Suprapubic skin (tissue), 4 donors: ENCODE measurements around the gene SNRNP70. TPM values are rescaled to one million over a fixed set of nuclear protein-coding genes. Genes with fewer than 3 reads are reported as not detected.

ENCODE experiments used
- DNase-seq, 2 donors: peaks; one replicate each; pipeline ENCODE4 v3.0.0-alpha.2; 2019; ENCODE audit warnings: low spot score in 2 of 2
- H3K27ac ChIP-seq: fragments of 200-600 bp; sonication (generic); one replicate; pipeline ENCODE4 v1.5.1; 2019
- H3K27me3 ChIP-seq: fragments of 200-600 bp; sonication (generic); one replicate; pipeline ENCODE4 v1.5.1; 2019
- H3K36me3 ChIP-seq: fragments of 200-600 bp; sonication (generic); one replicate; pipeline ENCODE4 v1.5.1; 2019
- H3K4me1 ChIP-seq: fragments of 200-600 bp; sonication (generic); one replicate; pipeline ENCODE4 v1.5.1; 2019
- H3K4me3 ChIP-seq: fragments of 200-600 bp; sonication (generic); one replicate; pipeline ENCODE4 v1.5.1; 2019; ENCODE audit warnings: mild to moderate bottlenecking
- H3K9me3 ChIP-seq: fragments of 200-600 bp; sonication (generic); one replicate; pipeline ENCODE4 v1.5.1; 2019
- CTCF ChIP-seq, 2 donors: fragments of 200-600 bp in 1 of 2; fragments of 450-650 bp in 1 of 2; sonication (generic) in 1 of 2; IDR thresholded peaks; one replicate each; pipeline ENCODE4 v1.5.1; 2016 to 2019; ENCODE audit warnings: antibody characterized with exemption in 2 of 2, mild to moderate bottlenecking in 1 of 2, moderate library complexity in 1 of 2
- EP300 ChIP-seq: sonication (generic); formaldehyde crosslinking; IDR thresholded peaks from one replicate; pipeline ENCODE4 v1.6.1; 2017; ENCODE audit warnings: antibody characterized with exemption
- POLR2A ChIP-seq, 2 donors: fragments of 450-650 bp; IDR thresholded peaks; one replicate each; pipeline ENCODE4 v1.6.1; 2017; ENCODE audit warnings: antibody characterized with exemption in 2 of 2, mild to moderate bottlenecking in 2 of 2, moderate library complexity in 2 of 2
- POLR2AphosphoS5 ChIP-seq, 3 donors: sonication (generic); formaldehyde crosslinking; IDR thresholded peaks; one replicate each; pipeline ENCODE4 v1.6.1; 2017; ENCODE audit warnings: antibody characterized with exemption in 3 of 3
- WGBS: methylation state at CpG from one replicate; pipeline ENCODE4 v1.1.5; 2018; 5-methylcytosine and 5-hydroxymethylcytosine counted together
- total RNA-seq, 4 donors: library from RNA; depleted of rRNA; stranded (reverse); fragments of >200 nt; gene quantifications; one replicate each; pipeline ENCODE4 v1.1.0, GENCODE V29; 2016

The SNRNP70 gene
- total RNA-seq, 4 donors from 2014 or later, result 207 to 788 (median 322) TPM

GRCh38 chr19:49157445-49158224 is 72.4 kb downstream of the SNRNP70 start, which contains the start of gene TRPM4:
Gene TRPM4, plus strand, starts transcription at chr19:49157792. Its CDS starts 75 bp downstream, at chr19:49157867.
- peaks cover 20% of the 10 kb centered on the region for H3K4me1 ChIP-seq
- peak within 1 kb of the TSS; percentile 91 for H3K27ac ChIP-seq
- no peaks in the 10 kb centered on the region for H3K36me3 ChIP-seq
- peak within 1 kb of the TSS; percentile 85 for H3K4me3 ChIP-seq
- H3K27me3 ChIP-seq, result no peaks in the 10 kb centered on the region
- no peaks in the 10 kb centered on the region for H3K9me3 ChIP-seq
- WGBS, result 1% methylated on average over 25 of the region's 41 CpGs
- peak; percentile 95 for DNase-seq
- TF ChIP-seq POLR2A (IDR thresholded peaks at IDR 0.05) (no peak), POLR2AphosphoS5 (IDR thresholded peaks at IDR 0.05) (peak in 2 of 3 donors; percentile 18 to 41), CTCF (IDR thresholded peaks at IDR 0.05) (no peak), EP300 (no peak)

Other genes starting within 250 kb of the SNRNP70 start
- 1 to 10 TPM; 2.5 to 3.4 (median 3.1) TPM for gene HSD17B14, start 249.0 kb upstream of the SNRNP70 start, total RNA-seq
- 1 to 10 TPM; 2.8 to 5.1 (median 5.0) TPM for gene PLEKHA4, start 216.8 kb upstream of the SNRNP70 start, total RNA-seq
- gene PPP1R15A, start 213.0 kb upstream of the SNRNP70 start, total RNA-seq, result 100 to 1,000 TPM; 135 to 191 (median 144) TPM
- not detected for gene TULP2, start 186.7 kb upstream of the SNRNP70 start, total RNA-seq
- gene NUCB1, start 185.1 kb upstream of the SNRNP70 start, total RNA-seq, result 100 to 1,000 TPM; 132 to 220 (median 204) TPM
- gene DHDH, start 151.8 kb upstream of the SNRNP70 start, total RNA-seq, result under 1 TPM in 1 of 4 donors, not detected in 3; 0.59 TPM
- gene BAX, start 130.6 kb upstream of the SNRNP70 start, total RNA-seq, result 10 to 100 TPM; 25.1 to 29.6 (median 27.5) TPM
- gene FTL, start 120.1 kb upstream of the SNRNP70 start, total RNA-seq, result 1,000 to 10,000 TPM in 3 of 4 donors, 100 to 1,000 TPM in 1; 883 to 1,582 (median 1,278) TPM
- 10 to 100 TPM; 26.4 to 42.0 (median 31.6) TPM for gene GYS1, start 92.1 kb upstream of the SNRNP70 start, total RNA-seq
- 10 to 100 TPM; 37.3 to 70.3 (median 68.8) TPM for gene RUVBL2, start 91.6 kb upstream of the SNRNP70 start, total RNA-seq
- gene LHB, start 68.4 kb upstream of the SNRNP70 start, total RNA-seq, result not detected
- gene CGB3, start 61.1 kb upstream of the SNRNP70 start, total RNA-seq, result not detected
- not detected for gene CGB2, start 53.6 kb upstream of the SNRNP70 start, total RNA-seq
- not detected for gene CGB1, start 48.6 kb upstream of the SNRNP70 start, total RNA-seq
- gene CGB5, start 41.6 kb upstream of the SNRNP70 start, total RNA-seq, result 1 to 10 TPM in 1 of 4 donors, not detected in 3; 2.5 TPM
- gene CGB8, start 36.3 kb upstream of the SNRNP70 start, total RNA-seq, result not detected
- 10 to 100 TPM in 1 of 4 donors, 1 to 10 TPM in 3; 2.9 to 27.4 (median 4.3) TPM for gene CGB7, start 27.7 kb upstream of the SNRNP70 start, total RNA-seq
- gene NTF4, start 20.6 kb upstream of the SNRNP70 start, total RNA-seq, result 10 to 100 TPM in 2 of 4 donors, 1 to 10 TPM in 2; 7.8 to 22.5 (median 13.1) TPM
- not detected for gene KCNA7, start 12.8 kb upstream of the SNRNP70 start, total RNA-seq
- gene LIN7B, start 28.9 kb downstream of the SNRNP70 start, total RNA-seq, result 10 to 100 TPM; 20.0 to 39.8 (median 32.3) TPM
- gene C19orf73, start 33.7 kb downstream of the SNRNP70 start, total RNA-seq, result 1 to 10 TPM in 3 of 4 donors, not detected in 1; 5.2 to 9.3 (median 5.9) TPM
- 10 to 100 TPM; 42.7 to 50.1 (median 46.6) TPM for gene PPFIA3, start 34.1 kb downstream of the SNRNP70 start, total RNA-seq
- gene HRC, start 69.9 kb downstream of the SNRNP70 start, total RNA-seq, result 1 to 10 TPM in 1 of 4 donors, under 1 TPM in 2, not detected in 1; 0.47 to 1.0 (median 0.53) TPM
- gene TRPM4, start 72.3 kb downstream of the SNRNP70 start, total RNA-seq, result 10 to 100 TPM; 45.2 to 87.6 (median 62.4) TPM
- 1 to 10 TPM in 1 of 4 donors, under 1 TPM in 2, not detected in 1; 0.23 to 1.4 (median 0.34) TPM for gene SLC6A16, start 239.7 kb downstream of the SNRNP70 start, total RNA-seq
- 10 to 100 TPM in 1 of 4 donors, 1 to 10 TPM in 3; 2.9 to 25.7 (median 5.0) TPM for gene CD37, start 250.0 kb downstream of the SNRNP70 start, total RNA-seq